Measurements from ENCODE around the gene TIMM17A. TPM values are rescaled to one million over a fixed set of nuclear protein-coding genes. Genes with fewer than 3 reads are reported as not detected.
A peak's percentile ranks its signal among the peaks of the same experiment; 100 is the strongest.

TIMM17A gene
- polyA plus RNA-seq, 1 experiment, result 104 TPM

DNA sequence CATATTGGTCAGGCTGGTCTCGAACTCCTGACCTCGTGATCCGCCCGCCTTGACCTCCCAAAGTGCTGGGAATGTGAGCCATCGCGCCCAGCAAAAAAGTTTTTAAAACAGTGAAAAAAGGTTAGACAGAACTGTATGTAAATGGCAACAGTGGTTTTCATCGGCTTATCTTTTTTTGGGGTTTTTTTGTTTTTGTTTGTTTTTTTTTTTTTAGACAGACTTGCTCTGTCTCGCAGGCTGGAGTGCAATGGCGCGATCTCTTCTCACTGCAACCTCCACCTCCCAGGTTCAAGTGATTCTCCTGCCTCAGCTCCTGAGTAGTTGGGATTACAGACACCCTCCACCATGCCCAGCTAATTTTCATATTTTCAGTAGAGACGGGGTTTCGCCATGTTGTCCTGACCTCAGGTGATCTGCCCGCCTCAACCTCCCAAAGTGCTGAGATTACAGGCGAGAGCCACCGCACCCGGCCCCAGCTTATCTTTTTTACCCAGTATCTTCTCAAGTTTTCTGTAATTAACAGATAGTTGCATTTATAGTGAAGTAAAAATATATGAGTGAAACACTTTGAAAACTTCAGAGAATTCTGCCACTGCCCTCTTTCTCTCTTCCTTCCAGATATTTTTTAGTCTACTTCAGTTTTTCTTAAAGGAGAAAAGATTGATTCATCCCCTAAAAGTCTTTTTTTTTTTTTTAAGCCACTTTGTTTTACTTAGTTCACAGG, 13.1 kb downstream of the TIMM17A start:
- Histone ChIP-seq H3K27me3 (ENCODE audit: control insufficient read depth, insufficient read depth, low read length) (no peaks in the 10 kb centered on the region), H3K27ac (ENCODE audit: low read depth, low read length) (no peak overlapping the region), H3K4me3 (ENCODE audit: low read depth, low read length) (no peak overlapping the region), H3K9me3 (ENCODE audit: control insufficient read depth, insufficient read depth, low read length) (no peaks in the 10 kb centered on the region; the same call in 1 of the 2 replicates)
- ChIA-PET CTCF (interaction anchor here (1.0 to 7.0 kb wide), 5 partner anchors 22 to 90 kb away, joined by 3 to 72 read pairs (median 4); partner anchors contain the start of gene LMOD1), POLR2A (interaction anchor here (0.6 to 1.5 kb wide), 2 partner anchors 28 to 72 kb away, joined by 3 to 5 read pairs; no protein-coding TSS in a partner anchor)
- DNase-seq (ENCODE audit: low read depth, low spot score), result no peak
- TF ChIP-seq, protein P1, sequence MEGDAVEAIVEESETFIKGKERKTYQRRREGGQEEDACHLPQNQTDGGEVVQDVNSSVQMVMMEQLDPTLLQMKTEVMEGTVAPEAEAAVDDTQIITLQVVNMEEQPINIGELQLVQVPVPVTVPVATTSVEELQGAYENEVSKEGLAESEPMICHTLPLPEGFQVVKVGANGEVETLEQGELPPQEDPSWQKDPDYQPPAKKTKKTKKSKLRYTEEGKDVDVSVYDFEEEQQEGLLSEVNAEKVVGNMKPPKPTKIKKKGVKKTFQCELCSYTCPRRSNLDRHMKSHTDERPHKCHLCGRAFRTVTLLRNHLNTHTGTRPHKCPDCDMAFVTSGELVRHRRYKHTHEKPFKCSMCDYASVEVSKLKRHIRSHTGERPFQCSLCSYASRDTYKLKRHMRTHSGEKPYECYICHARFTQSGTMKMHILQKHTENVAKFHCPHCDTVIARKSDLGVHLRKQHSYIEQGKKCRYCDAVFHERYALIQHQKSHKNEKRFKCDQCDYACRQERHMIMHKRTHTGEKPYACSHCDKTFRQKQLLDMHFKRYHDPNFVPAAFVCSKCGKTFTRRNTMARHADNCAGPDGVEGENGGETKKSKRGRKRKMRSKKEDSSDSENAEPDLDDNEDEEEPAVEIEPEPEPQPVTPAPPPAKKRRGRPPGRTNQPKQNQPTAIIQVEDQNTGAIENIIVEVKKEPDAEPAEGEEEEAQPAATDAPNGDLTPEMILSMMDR (IDR thresholded peaks at IDR 0.05; ENCODE audit: low read depth, low read length), result no peak

DNA sequence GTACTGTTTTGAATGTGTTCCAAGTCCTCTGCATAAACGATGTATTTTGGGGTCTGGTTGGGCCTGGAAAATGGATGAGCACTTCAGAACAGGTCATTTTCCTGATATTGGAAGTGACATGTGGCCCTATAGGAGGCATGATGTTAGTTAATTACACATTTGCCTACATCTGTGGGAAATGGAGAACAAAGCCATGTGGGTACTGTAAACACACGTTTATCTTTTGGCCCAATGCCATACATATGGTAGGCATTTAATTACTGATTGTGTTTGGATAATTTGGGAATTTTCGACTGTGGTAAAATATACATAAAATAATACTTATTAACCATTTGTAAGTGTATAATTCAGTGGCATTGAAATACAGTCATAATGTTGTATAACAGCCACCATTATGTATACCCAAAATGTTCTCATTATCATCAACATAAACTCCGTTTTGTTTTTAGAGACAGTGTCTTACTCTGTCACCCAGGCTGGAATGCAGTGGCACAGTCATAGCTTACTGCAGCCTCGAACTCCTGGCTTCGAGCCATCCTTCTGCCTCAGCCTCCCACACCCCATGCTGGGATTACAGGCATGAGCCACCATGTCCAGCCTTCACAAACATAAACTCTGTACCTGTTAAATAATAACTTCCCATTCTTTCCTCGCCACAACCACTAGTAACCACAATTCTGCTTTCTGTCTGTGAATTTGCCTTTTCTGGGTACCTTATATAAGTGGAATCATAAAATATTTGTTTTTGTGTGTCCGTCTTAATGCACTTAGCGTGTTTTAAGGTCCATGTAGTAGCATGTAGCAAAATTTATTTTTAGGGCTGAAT, 15.2 kb downstream of the TIMM17A start:
- CTCF ChIA-PET, result interaction anchor here (4.6 to 7.0 kb wide), 3 partner anchors 74 to 89 kb away, joined by 61 to 225 read pairs (median 72); no protein-coding TSS in a partner anchor
- H3K9me3 ChIP-seq (ENCODE audit: control insufficient read depth, insufficient read depth, low read length), result no peaks in the 10 kb centered on the region

DNA sequence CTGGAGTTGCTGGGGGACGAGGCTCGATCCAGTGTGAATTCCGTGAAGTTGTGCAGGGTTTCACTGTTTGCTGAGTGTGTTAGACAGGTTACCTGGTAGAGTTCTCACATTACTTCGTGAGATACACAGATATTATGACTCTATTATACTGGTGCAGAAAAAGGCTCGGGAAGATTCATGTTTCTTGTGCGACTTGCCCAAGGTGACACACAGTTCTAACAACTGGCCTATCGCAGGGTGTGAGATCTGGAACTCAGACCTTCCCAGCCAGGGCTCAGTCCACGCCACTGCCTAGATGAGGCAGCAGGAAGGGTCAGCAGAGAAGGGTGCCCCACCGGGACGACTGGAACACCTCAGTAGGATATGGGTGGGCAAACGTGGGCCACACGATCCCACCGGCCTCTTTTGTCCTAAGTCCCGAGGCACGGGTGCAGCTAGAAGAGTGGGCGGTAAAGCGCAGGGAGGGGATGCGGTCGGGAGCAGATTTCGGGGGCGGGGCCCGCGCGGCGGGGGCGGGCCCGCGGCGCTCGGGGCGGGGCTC, 26.8 kb downstream of the TIMM17A start:
- TF ChIP-seq, protein P1 (IDR thresholded peaks at IDR 0.05; ENCODE audit: low read depth, low read length), result no peak
- H3K27ac ChIP-seq (ENCODE audit: low read depth, low read length), result peak overlapping the region; percentile 52
- CTCF ChIA-PET, result interaction anchor here (0.5 to 2.2 kb wide), 8 partner anchors 18 to 405 kb away, joined by 3 to 8 read pairs (median 3); no protein-coding TSS in a partner anchor

More for the DNA sequence above, 15.2 kb downstream of the TIMM17A start:
- Histone ChIP-seq H3K27me3 (ENCODE audit: control insufficient read depth, insufficient read depth, low read length) (no peaks in the 10 kb centered on the region), H3K27ac (ENCODE audit: low read depth, low read length) (no peak overlapping the region), H3K4me3 (ENCODE audit: low read depth, low read length) (no peak overlapping the region)
- TF ChIP-seq, protein P1 (IDR thresholded peaks at IDR 0.05; ENCODE audit: low read depth, low read length), result no peak
- POLR2A ChIA-PET, result interaction anchor here (4.0 kb wide), 1 partner anchor 75 kb away, joined by 25 read pairs; no protein-coding TSS in a partner anchor
- no peak for DNase-seq (ENCODE audit: low read depth, low spot score)

DNA sequence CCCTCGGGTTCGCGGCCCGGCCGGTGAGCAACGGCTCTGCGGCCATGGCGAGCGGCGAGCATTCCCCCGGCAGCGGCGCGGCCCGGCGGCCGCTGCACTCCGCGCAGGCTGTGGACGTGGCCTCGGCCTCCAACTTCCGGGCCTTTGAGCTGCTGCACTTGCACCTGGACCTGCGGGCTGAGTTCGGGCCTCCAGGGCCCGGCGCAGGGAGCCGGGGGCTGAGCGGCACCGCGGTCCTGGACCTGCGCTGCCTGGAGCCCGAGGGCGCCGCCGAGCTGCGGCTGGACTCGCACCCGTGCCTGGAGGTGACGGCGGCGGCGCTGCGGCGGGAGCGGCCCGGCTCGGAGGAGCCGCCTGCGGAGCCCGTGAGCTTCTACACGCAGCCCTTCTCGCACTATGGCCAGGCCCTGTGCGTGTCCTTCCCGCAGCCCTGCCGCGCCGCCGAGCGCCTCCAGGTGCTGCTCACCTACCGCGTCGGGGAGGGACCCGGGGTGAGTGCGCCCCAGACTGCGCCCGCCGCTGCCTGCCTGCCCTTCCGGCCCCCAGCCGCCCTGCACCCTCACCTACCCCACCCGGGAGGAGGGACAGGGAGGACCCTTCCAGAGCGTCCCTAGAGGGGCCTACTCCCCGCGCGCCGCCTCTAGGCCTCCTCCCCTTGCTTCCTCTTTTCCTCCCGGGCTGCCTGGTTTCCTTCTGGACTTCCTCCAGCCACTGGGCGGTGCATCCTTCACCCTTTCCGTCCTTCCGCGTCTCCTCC, 27.5 kb downstream of the TIMM17A start, which contains the start of gene RNPEP:
RNPEP (plus strand) TSS at position 26 of the 757 bp plus-strand sequence; CDS start at position 45, 19 bp downstream.
- CTCF ChIA-PET, result interaction anchor here (0.5 to 2.2 kb wide), 7 partner anchors 17 to 405 kb away, joined by 3 to 8 read pairs (median 3); no protein-coding TSS in a partner anchor
- POLR2A ChIA-PET, result interaction anchor here (0.6 to 1.1 kb wide), 3 partner anchors 43 to 87 kb away, joined by 3 to 4 read pairs (median 4); no protein-coding TSS in a partner anchor
- peak within 1 kb of the TSS; percentile 88 for H3K4me3 ChIP-seq (ENCODE audit: low read depth, low read length)

More for the DNA sequence above, 26.8 kb downstream of the TIMM17A start:
- peak overlapping the region; percentile 88 for H3K4me3 ChIP-seq (ENCODE audit: low read depth, low read length)
- no peaks in the 10 kb centered on the region for H3K27me3 ChIP-seq (ENCODE audit: control insufficient read depth, insufficient read depth, low read length)
- H3K9me3 ChIP-seq (ENCODE audit: control insufficient read depth, insufficient read depth, low read length), result no peaks in the 10 kb centered on the region
- POLR2A ChIA-PET, result interaction anchor here (0.6 to 1.1 kb wide), 3 partner anchors 42 to 86 kb away, joined by 3 to 4 read pairs (median 4); no protein-coding TSS in a partner anchor
- DNase-seq (ENCODE audit: low read depth, low spot score), result no peak

More for the DNA sequence above, 27.5 kb downstream of the TIMM17A start, which contains the start of gene RNPEP:
- Histone ChIP-seq H3K27ac (ENCODE audit: low read depth, low read length) (peak within 1 kb of the TSS; percentile 61), H3K9me3 (ENCODE audit: control insufficient read depth, insufficient read depth, low read length) (no peaks in the 10 kb centered on the region), H3K27me3 (ENCODE audit: control insufficient read depth, insufficient read depth, low read length) (no peaks in the 10 kb centered on the region)
- TF ChIP-seq, protein P1 (IDR thresholded peaks at IDR 0.05; ENCODE audit: low read depth, low read length), result peak; percentile 25; the same call in 1 of the 2 replicates
- DNase-seq (ENCODE audit: low read depth, low spot score), result peak; percentile 43
